IPS-18c (cell line): Measurements from ENCODE around the gene IL10.
"Not testable (repeated sequence)": the region's sequence is repeated elsewhere in the genome, so short reads cannot be mapped to it uniquely, and the experiment has no call there.

Experiments used
- H3K4me3 ChIP-seq: 2 replicates; pipeline ENCODE4 v1.7.0; 2013; ENCODE audit warnings: low read depth, mild to moderate bottlenecking, low read length, moderate library complexity; ENCODE audit not compliant: insufficient read depth
- H3K9me3 ChIP-seq: one replicate; pipeline ENCODE4 v1.6.1; 2013; ENCODE audit warnings: mild to moderate bottlenecking, low read length, moderate library complexity; ENCODE audit not compliant: control insufficient read depth, insufficient read depth

Gene IL10

GRCh38 chr1:206797534-206798383 is 25.5 kb upstream of the IL10 start:
- Histone ChIP-seq H3K9me3 (no peaks in the 10 kb centered on the region), H3K4me3 (no peak overlapping the region)

- no peak overlapping the region for H3K4me3 ChIP-seq
- no peaks in the 10 kb centered on the region for H3K9me3 ChIP-seq
Observed at GRCh38 chr1:206796981-206797402, 24.7 kb upstream of the IL10 start.

GRCh38 chr1:206796116-206796515 is 23.8 kb upstream of the IL10 start:
- H3K4me3 ChIP-seq: no peak overlapping the region
- H3K9me3 ChIP-seq: no peaks in the 10 kb centered on the region

GRCh38 chr1:206794294-206794908 is 22.1 kb upstream of the IL10 start:
- H3K9me3 ChIP-seq: no peaks in the 10 kb centered on the region
- H3K4me3 ChIP-seq: no peak overlapping the region

GRCh38 chr1:206793620-206794019 is 21.3 kb upstream of the IL10 start:
- Histone ChIP-seq H3K9me3 (no peaks in the 10 kb centered on the region), H3K4me3 (no peak overlapping the region)

- H3K4me3 ChIP-seq: no peak overlapping the region
- H3K9me3 ChIP-seq: no peaks in the 10 kb centered on the region
Observed at GRCh38 chr1:206792939-206793607, 20.8 kb upstream of the IL10 start.

GRCh38 chr1:206790502-206791250 is 18.4 kb upstream of the IL10 start:
- H3K9me3 ChIP-seq: no peaks in the 10 kb centered on the region
- no peak overlapping the region for H3K4me3 ChIP-seq

- Histone ChIP-seq H3K4me3 (no peak overlapping the region), H3K9me3 (no peaks in the 10 kb centered on the region)
Observed at GRCh38 chr1:206788487-206789050, 16.3 kb upstream of the IL10 start.

- no peaks in the 10 kb centered on the region for H3K9me3 ChIP-seq
- no peak overlapping the region for H3K4me3 ChIP-seq
Observed at GRCh38 chr1:206787891-206788290, 15.6 kb upstream of the IL10 start.

GRCh38 chr1:206786212-206786886 is 14.1 kb upstream of the IL10 start:
- no peaks in the 10 kb centered on the region for H3K9me3 ChIP-seq
- no peak overlapping the region for H3K4me3 ChIP-seq

- Histone ChIP-seq H3K4me3 (no peak overlapping the region), H3K9me3 (no peaks in the 10 kb centered on the region)
Observed at GRCh38 chr1:206785182-206785765, 13.0 kb upstream of the IL10 start.

GRCh38 chr1:206784471-206784903 is 12.2 kb upstream of the IL10 start:
- Histone ChIP-seq H3K4me3 (no peak overlapping the region), H3K9me3 (peaks cover 2% of the 10 kb centered on the region)

- H3K4me3 ChIP-seq: no peak overlapping the region
Observed at GRCh38 chr1:206783506-206783905, 11.2 kb upstream of the IL10 start.

GRCh38 chr1:206782448-206782847 is 10.2 kb upstream of the IL10 start:
- Histone ChIP-seq H3K9me3 (peaks cover 2% of the 10 kb centered on the region), H3K4me3 (no peak overlapping the region)

More at GRCh38 chr1:206783506-206783905, 11.2 kb upstream of the IL10 start:
- peaks cover 2% of the 10 kb centered on the region for H3K9me3 ChIP-seq

GRCh38 chr1:206779638-206780037 is 7.3 kb upstream of the IL10 start:
- H3K4me3 ChIP-seq: no peak overlapping the region
- H3K9me3 ChIP-seq: peaks cover 2% of the 10 kb centered on the region

GRCh38 chr1:206778911-206779310 is 6.6 kb upstream of the IL10 start:
- not testable (repeated sequence) for H3K9me3 ChIP-seq, H3K4me3 ChIP-seq
